GM12892 (cell line): ENCODE measurements around the gene ARHGAP26.

Source experiments
- DNase-seq: peaks from one replicate; pipeline ENCODE4 v3.0.0; 2011; ENCODE audit not compliant: insufficient read length
- FAIRE-seq: peaks from 2 replicates; lab custom pipeline; 2011; peaks lifted over from hg19 to GRCh38; lab: Jason Lieb, UNC
- POLR2A ChIP-seq: IDR thresholded peaks from 2 replicates; pipeline ENCODE4 v1.6.1; 2011; ENCODE audit warnings: low read depth, low read length, control low read depth
- POLR2AphosphoS5 ChIP-seq: IDR thresholded peaks from 2 replicates; pipeline ENCODE4 v1.6.1; 2011; ENCODE audit warnings: low read depth, low read length, control low read depth
- TAF1 ChIP-seq: IDR thresholded peaks from 2 replicates; pipeline ENCODE4 v1.6.1; 2011; ENCODE audit warnings: low read depth, mild to moderate bottlenecking, control low read depth, low read length, borderline replicate concordance

Gene ARHGAP26

GRCh38 chr5:142777850-142778249 lies 7.7 kb downstream of the ARHGAP26 start:
- DNase-seq (no peak), FAIRE-seq (no peak)
- no peak for TF ChIP-seq TAF1
- no peak for TF ChIP-seq POLR2AphosphoS5
- TF ChIP-seq POLR2A = no peak

GRCh38 chr5:142779163-142779840 lies 9.1 kb downstream of the ARHGAP26 start:
- no peak for DNase-seq
- no peak for TF ChIP-seq POLR2A
- no peak for FAIRE-seq

GRCh38 chr5:142780871-142781270 lies 10.7 kb downstream of the ARHGAP26 start:
- FAIRE-seq (no peak), DNase-seq (no peak)
- TF ChIP-seq POLR2A (no peak), POLR2AphosphoS5 (no peak), TAF1 (no peak)

GRCh38 chr5:142782976-142783530 lies 12.9 kb downstream of the ARHGAP26 start:
- TF ChIP-seq POLR2AphosphoS5 (no peak), TAF1 (no peak), POLR2A (no peak)
- DNase-seq (no peak), FAIRE-seq (no peak)

GRCh38 chr5:142783601-142784341 lies 13.6 kb downstream of the ARHGAP26 start:
- TF ChIP-seq POLR2A (no peak), TAF1 (no peak), POLR2AphosphoS5 (no peak)
- no peak for FAIRE-seq
- DNase-seq = no peak

GRCh38 chr5:142784401-142784955 lies 14.3 kb downstream of the ARHGAP26 start:
- FAIRE-seq (no peak), DNase-seq (no peak)
- no peak for TF ChIP-seq TAF1
- TF ChIP-seq POLR2AphosphoS5 = no peak
- no peak for TF ChIP-seq POLR2A

GRCh38 chr5:142785206-142785605 lies 15.0 kb downstream of the ARHGAP26 start:
- FAIRE-seq (no peak), DNase-seq (no peak)
- TF ChIP-seq TAF1 = no peak
- no peak for TF ChIP-seq POLR2A
- no peak for TF ChIP-seq POLR2AphosphoS5

- FAIRE-seq (no peak), DNase-seq (no peak)
- TF ChIP-seq POLR2AphosphoS5 = no peak
- no peak for TF ChIP-seq TAF1
- no peak for TF ChIP-seq POLR2A
These were observed 19.0 kb downstream of the ARHGAP26 start for GRCh38 chr5:142789206-142789605.

- TF ChIP-seq TAF1 (no peak), POLR2A (no peak), POLR2AphosphoS5 (no peak)
- no peak for DNase-seq
- no peak for FAIRE-seq
These were observed 22.1 kb downstream of the ARHGAP26 start for GRCh38 chr5:142792012-142792864.

GRCh38 chr5:142792865-142793232 lies 22.7 kb downstream of the ARHGAP26 start:
- FAIRE-seq (no peak), DNase-seq (no peak)
- no peak for TF ChIP-seq TAF1

GRCh38 chr5:142794537-142794936 lies 24.4 kb downstream of the ARHGAP26 start:
- DNase-seq = no peak
- TF ChIP-seq POLR2A (no peak), POLR2AphosphoS5 (no peak), TAF1 (no peak)
- FAIRE-seq = no peak
